RWPE2 (cell line): ENCODE results near the gene MEGF8.

Experiments
- ATAC-seq: fragments of 200-7000 bp; cut with Tn5 transposase; 3 replicates; pipeline ENCODE4 v1.9.1; 2021; ENCODE audit warnings: low read depth
- DNase-seq: peaks from one replicate; pipeline ENCODE4 v3.0.0-alpha.2; 2020; ENCODE audit warnings: low spot score
- H3K27ac ChIP-seq: fragments of 450-650 bp; 2 replicates; pipeline ENCODE4 v1.5.1; 2017; ENCODE audit warnings: mild to moderate bottlenecking; ENCODE audit not compliant: poor library complexity, severe bottlenecking
- H3K27me3 ChIP-seq: fragments of 250-450 bp; sonication (Bioruptor Pico); 2 replicates; pipeline ENCODE4 v1.5.1; 2021; ENCODE audit warnings: mild to moderate bottlenecking, moderate library complexity; ENCODE audit not compliant: insufficient read depth, poor library complexity, severe bottlenecking
- H3K36me3 ChIP-seq: fragments of 250-450 bp; sonication (Bioruptor Pico); 2 replicates; pipeline ENCODE4 v1.5.1; 2020; ENCODE audit warnings: low read depth, mild to moderate bottlenecking, moderate library complexity
- H3K4me1 ChIP-seq: fragments of 250-450 bp; sonication (Bioruptor Pico); 2 replicates; pipeline ENCODE4 v1.5.1; 2021; ENCODE audit warnings: mild to moderate bottlenecking, moderate library complexity; ENCODE audit not compliant: insufficient read depth, poor library complexity, severe bottlenecking
- H3K4me3 ChIP-seq: fragments of 250-450 bp; sonication (Bioruptor Pico); 2 replicates; pipeline ENCODE4 v1.5.1; 2021; ENCODE audit warnings: mild to moderate bottlenecking, moderate library complexity; ENCODE audit not compliant: severe bottlenecking
- H3K9me3 ChIP-seq: fragments of 250-450 bp; sonication (Bioruptor Pico); 2 replicates; pipeline ENCODE4 v1.5.1; 2021; ENCODE audit warnings: mild to moderate bottlenecking, moderate library complexity; ENCODE audit not compliant: severe bottlenecking
- CTCF ChIP-seq: fragments of 450-650 bp; IDR thresholded peaks from one replicate; pipeline ENCODE4 v1.5.1; 2017; ENCODE audit warnings: mild to moderate bottlenecking, moderate library complexity; ENCODE audit not compliant: poor library complexity, severe bottlenecking

MEGF8 gene

GRCh38 chr19:42313840-42314755 lies 11.3 kb upstream of the MEGF8 start:
- no peaks in the 10 kb centered on the region for H3K9me3 ChIP-seq
- no peak for DNase-seq
- ATAC-seq, result no peak

GRCh38 chr19:42315024-42315423 lies 10.4 kb upstream of the MEGF8 start:
- H3K27ac ChIP-seq, result no peak overlapping the region
- DNase-seq, result no peak
- no peaks in the 10 kb centered on the region for H3K27me3 ChIP-seq
- no peak overlapping the region for H3K4me3 ChIP-seq
- no peaks in the 10 kb centered on the region for H3K4me1 ChIP-seq
- no peak for ATAC-seq
- TF ChIP-seq CTCF, result no peak
- no peaks in the 10 kb centered on the region for H3K9me3 ChIP-seq
- no peaks in the 10 kb centered on the region for H3K36me3 ChIP-seq

More at GRCh38 chr19:42313840-42314755, 11.3 kb upstream of the MEGF8 start:
- no peaks in the 10 kb centered on the region for H3K27me3 ChIP-seq
- H3K4me3 ChIP-seq, result no peak overlapping the region
- no peaks in the 10 kb centered on the region for H3K36me3 ChIP-seq
- H3K4me1 ChIP-seq, result no peaks in the 10 kb centered on the region
- no peak for TF ChIP-seq CTCF
- H3K27ac ChIP-seq, result no peak overlapping the region

GRCh38 chr19:42316223-42317211 lies 8.9 kb upstream of the MEGF8 start:
- DNase-seq (no peak), ATAC-seq (peak; percentile 22; the same call in 1 of the 3 replicates)
- TF ChIP-seq CTCF, result no peak
- no peaks in the 10 kb centered on the region for H3K4me1 ChIP-seq
- H3K27ac ChIP-seq, result no peak overlapping the region
- no peaks in the 10 kb centered on the region for H3K36me3 ChIP-seq
- H3K4me3 ChIP-seq, result no peak overlapping the region
- H3K27me3 ChIP-seq, result no peaks in the 10 kb centered on the region
- H3K9me3 ChIP-seq, result no peaks in the 10 kb centered on the region

GRCh38 chr19:42317535-42317934 lies 7.9 kb upstream of the MEGF8 start:
- Histone ChIP-seq H3K27ac (no peak overlapping the region), H3K36me3 (no peaks in the 10 kb centered on the region), H3K4me1 (no peaks in the 10 kb centered on the region), H3K4me3 (no peak overlapping the region), H3K9me3 (no peaks in the 10 kb centered on the region), H3K27me3 (no peaks in the 10 kb centered on the region)
- no peak for ATAC-seq
- TF ChIP-seq CTCF, result no peak
- DNase-seq, result no peak
